Stomach (tissue), 9 donors: Measurements from ENCODE around the gene ADCY5. TPM values are rescaled to one million over a fixed set of nuclear protein-coding genes. Genes with fewer than 3 reads are reported as not detected.

ENCODE experiments used
- DNase-seq, 2 donors: peaks; one replicate each; pipeline versions ENCODE4 v3.0.0 to v3.0.0-alpha.2; 2013 to 2019
- H3K27ac ChIP-seq, 5 donors: fragments of 200-600 bp in 4 of 5; sonication (generic) in 4 of 5; one replicate each; pipeline ENCODE4 v1.5.1; 2013 to 2019; ENCODE audit warnings: mild to moderate bottlenecking in 1 of 5, moderate library complexity in 1 of 5
- H3K27me3 ChIP-seq, 3 donors: fragments of 200-600 bp; sonication (generic); one replicate each; pipeline ENCODE4 v1.5.1; 2017 to 2019; ENCODE audit warnings: mixed run types in 1 of 3
- H3K36me3 ChIP-seq, 4 donors: fragments of 200-600 bp; sonication (generic); 1 replicate in 3 of 4; 2 replicates in 1 of 4; pipeline ENCODE4 v1.5.1; 2016 to 2019
- H3K4me1 ChIP-seq, 4 donors: fragments of 200-600 bp; sonication (generic); one replicate each; pipeline ENCODE4 v1.5.1; 2016 to 2019
- H3K4me3 ChIP-seq, 4 donors: fragments of 200-600 bp; sonication (generic) in 3 of 4; one replicate each; pipeline ENCODE4 v1.5.1; 2016 to 2019; ENCODE audit warnings: mild to moderate bottlenecking in 1 of 4
- H3K9me3 ChIP-seq, 4 donors: fragments of 200-600 bp; sonication (generic); one replicate each; pipeline ENCODE4 v1.5.1; 2016 to 2019
- CTCF ChIP-seq, 7 experiments: fragments of 450-650 bp in 4 of 7; fragments of 200-600 bp in 3 of 7; sonication (generic) in 3 of 7; IDR thresholded peaks; one replicate each; pipeline ENCODE4 v1.5.1; 2016 to 2019; ENCODE audit warnings: antibody characterized with exemption in 7 of 7, control low read depth in 2 of 7, mild to moderate bottlenecking in 1 of 7
- EP300 ChIP-seq: sonication (generic); formaldehyde crosslinking; IDR thresholded peaks from one replicate; pipeline ENCODE4 v1.6.1; 2017; ENCODE audit warnings: antibody characterized with exemption
- POLR2A ChIP-seq, 4 donors: fragments of 450-650 bp; IDR thresholded peaks; one replicate each; pipeline ENCODE4 v1.6.1; 2016; ENCODE audit warnings: antibody characterized with exemption in 4 of 4, control low read depth in 2 of 4, mild to moderate bottlenecking in 1 of 4, moderate library complexity in 1 of 4
- POLR2AphosphoS5 ChIP-seq, 3 donors: sonication (generic); formaldehyde crosslinking; IDR thresholded peaks; one replicate each; pipeline ENCODE4 v1.6.1; 2016; ENCODE audit warnings: antibody characterized with exemption in 3 of 3
- WGBS, 5 donors: extraction: QIAGEN DNeasy Blood & Tissue Kit in 3 of 5; methylation state at CpG; one replicate each; pipeline versions ENCODE4 v1.1.5 to v1.1.7; 2013 to 2018; 5-methylcytosine and 5-hydroxymethylcytosine counted together
- intact Hi-C: fragments of 100-400 bp; cut with DNase I; formaldehyde crosslinking; loops from one replicate; pipeline ENCODE4 v1.15.1; 2023; ENCODE audit warnings: low total_unique reads
- polyA plus RNA-seq, 3 donors: library from polyadenylated mRNA; stranded (reverse); fragments of 200-250 nt; gene quantifications; one replicate each; pipeline ENCODE4 v1.2.3, GENCODE V29; 2013
- total RNA-seq, 5 donors: library from RNA; depleted of rRNA; stranded (reverse); fragments of >200 nt; gene quantifications; one replicate each; pipeline versions ENCODE4 v1.1.0 to v1.2.3, GENCODE V29; 2014 to 2016
- donor health status: healthy with polysubstance abuse.
- donor health status: Bipolar disorder and iron deficiency.
- donor health status: healthy.

ADCY5 gene
- total and polyA plus RNA-seq, 8 donors: 1.8 to 79.9 (median 16.3) TPM

GRCh38 chr3:123377243-123377740 is 71.6 kb downstream of the ADCY5 start:
- TF ChIP-seq POLR2AphosphoS5 (IDR thresholded peaks at IDR 0.05) (no peak), POLR2A (IDR thresholded peaks at IDR 0.05) (no peak), CTCF (IDR thresholded peaks at IDR 0.05) (no peak), EP300 (no peak)
- Histone ChIP-seq H3K9me3 (no peaks in the 10 kb centered on the region), H3K4me3 (no peak overlapping the region), H3K27me3 (peaks cover 0 to 7% (median 0%) of the 10 kb centered on the region in 3 donors), H3K27ac (peak overlapping the region in 3 of 5 donors; percentile 49 to 89 (median 69)), H3K4me1 (peaks cover 0 to 77% (median 29%) of the 10 kb centered on the region in 4 donors), H3K36me3 (no peaks in the 10 kb centered on the region)
- WGBS, 5 donors: 35 to 76% (median 58%) methylated on average over 1 to 2 of the region's 2 CpGs
- no peak for DNase-seq
- intact Hi-C loops: no loop called here

- no peaks in the 10 kb centered on the region for H3K36me3 ChIP-seq
- intact Hi-C loops: no loop called here
- H3K27ac ChIP-seq: peak overlapping the region in 4 of 5 donors; percentile 42 to 89 (median 59)
- WGBS, 5 donors: 55 to 66% (median 61%) methylated on average over 11 of the region's 11 CpGs
- DNase-seq: no peak
- H3K4me3 ChIP-seq: no peak overlapping the region
- peaks cover 0 to 82% (median 33%) of the 10 kb centered on the region in 4 donors for H3K4me1 ChIP-seq
- no peaks in the 10 kb centered on the region for H3K9me3 ChIP-seq
- peaks cover 0 to 7% (median 0%) of the 10 kb centered on the region in 3 donors for H3K27me3 ChIP-seq
- TF ChIP-seq POLR2A (IDR thresholded peaks at IDR 0.05) (no peak), CTCF (IDR thresholded peaks at IDR 0.05) (no peak), POLR2AphosphoS5 (IDR thresholded peaks at IDR 0.05) (no peak), EP300 (no peak)
Measured at GRCh38 chr3:123376451-123377242, 72.2 kb downstream of the ADCY5 start.

GRCh38 chr3:123375014-123375940 is 73.6 kb downstream of the ADCY5 start:
- Histone ChIP-seq H3K4me1 (peaks cover 0 to 81% (median 34%) of the 10 kb centered on the region in 4 donors), H3K27me3 (peaks cover 0 to 7% (median 2%) of the 10 kb centered on the region in 3 donors), H3K9me3 (no peaks in the 10 kb centered on the region), H3K27ac (peak overlapping the region in 4 of 5 donors; percentile 50 to 89 (median 60)), H3K36me3 (no peaks in the 10 kb centered on the region), H3K4me3 (no peak overlapping the region)
- WGBS, 5 donors: 59 to 67% (median 60%) methylated on average over 13 of the region's 13 CpGs
- TF ChIP-seq EP300 (no peak), POLR2AphosphoS5 (IDR thresholded peaks at IDR 0.05) (peak in 2 of 3 donors; percentile 61 to 62), CTCF (IDR thresholded peaks at IDR 0.05) (no peak), POLR2A (IDR thresholded peaks at IDR 0.05) (no peak)
- peak in 1 of 2 donors; percentile 60 for DNase-seq
- intact Hi-C loops: no loop called here

- no peaks in the 10 kb centered on the region for H3K36me3 ChIP-seq
- no peak overlapping the region for H3K4me3 ChIP-seq
- TF ChIP-seq POLR2AphosphoS5 (IDR thresholded peaks at IDR 0.05) (no peak), EP300 (no peak), POLR2A (IDR thresholded peaks at IDR 0.05) (no peak), CTCF (IDR thresholded peaks at IDR 0.05) (no peak)
- H3K27ac ChIP-seq: peak overlapping the region in 4 of 5 donors; percentile 43 to 89 (median 58)
- H3K9me3 ChIP-seq: peaks cover 0 to 5% (median 2%) of the 10 kb centered on the region in 4 donors
- H3K4me1 ChIP-seq: peaks cover 0 to 71% (median 30%) of the 10 kb centered on the region in 4 donors
- intact Hi-C loops: no loop called here
- WGBS, 5 donors: 54 to 75% (median 66%) methylated on average over 2 of the region's 2 CpGs
- no peak for DNase-seq
- peaks cover 0 to 7% (median 2%) of the 10 kb centered on the region in 3 donors for H3K27me3 ChIP-seq
Measured at GRCh38 chr3:123374016-123374415, 74.9 kb downstream of the ADCY5 start.
